Measurements from ENCODE around the gene ZNF778. TPM values are rescaled to one million over a fixed set of nuclear protein-coding genes. Genes with fewer than 3 reads are reported as not detected.

Gene ZNF778
- total RNA-seq, 1 experiment from 2014 or later: 16.4 TPM

- Histone ChIP-seq H3K56ac (ENCODE audit: insufficient read length, low read depth, low read length) (no peak overlapping the region), H3K79me1 (ENCODE audit: insufficient read depth, low read depth, low read length, poor library complexity, severe bottlenecking) (no peaks in the 10 kb centered on the region), H2BK12ac (ENCODE audit: insufficient read length, low read depth, low read length) (no peak overlapping the region), H3K9ac (ENCODE audit: extremely low read depth, insufficient read length, low read length) (no peak overlapping the region), H3K4me1 (ENCODE audit: insufficient read depth, low read length) (no peaks in the 10 kb centered on the region), H4K5ac (ENCODE audit: insufficient read length, low read depth, low read length) (no peak overlapping the region), H2BK15ac (ENCODE audit: low read depth, low read length) (no peak overlapping the region), H3K4me2 (ENCODE audit: insufficient read depth, insufficient read length, low read length) (no peak overlapping the region), H2AFZ (ENCODE audit: low read length) (no peak overlapping the region), H3K4ac (ENCODE audit: low read depth, low read length) (no peak overlapping the region), H2BK120ac (ENCODE audit: low read depth, low read length, poor library complexity, severe bottlenecking) (no peak overlapping the region), H2BK5ac (ENCODE audit: insufficient read length, low read length) (no peak overlapping the region), H3K18ac (ENCODE audit: insufficient read length, low read depth, low read length) (no peak overlapping the region), H2AK5ac (ENCODE audit: insufficient read length, low read length) (no peak overlapping the region), H2BK20ac (ENCODE audit: low read depth, low read length, poor library complexity, severe bottlenecking) (no peak overlapping the region), H3T11ph (ENCODE audit: low read length) (no peak overlapping the region), H3K9me3 (ENCODE audit: control insufficient read depth, low read depth, low read length) (no peaks in the 10 kb centered on the region), H4K8ac (replicated peaks; ENCODE audit: insufficient read length, low read depth, low read length) (no peak overlapping the region), H3K23ac (ENCODE audit: insufficient read length, low read depth, low read length) (no peak overlapping the region), H4K20me1 (ENCODE audit: control insufficient read depth, insufficient read depth, insufficient read length) (no peaks in the 10 kb centered on the region), H3K27ac (ENCODE audit: insufficient read length, low read depth, low read length) (no peak overlapping the region), H3K23me2 (ENCODE audit: insufficient read length, low read depth, low read length, poor library complexity, severe bottlenecking) (peaks cover 6% of the 10 kb centered on the region), H3K79me2 (ENCODE audit: insufficient read depth, low read length) (no peaks in the 10 kb centered on the region), H4K91ac (ENCODE audit: insufficient read length, low read depth, low read length) (no peak overlapping the region), H3K14ac (ENCODE audit: insufficient read depth, low read length) (no peak overlapping the region), H3K27me3 (ENCODE audit: insufficient read depth, low read length) (no peaks in the 10 kb centered on the region)
- WGBS (ENCODE audit: extremely low coverage, insufficient read length, low lambda C conversion rate): no CpG with 5 or more reads among the region's 13 CpGs
- TF ChIP-seq CTCF (conservative IDR thresholded peaks at IDR 0.05): no peak
- no peak for DNase-seq
- Mint-ChIP-seq H3K9me3 (no peaks in the 10 kb centered on the region), H3K36me3 (ENCODE audit: insufficient read depth in 1 of 3, low read depth in 3 of 3) (no peaks in the 10 kb centered on the region), H3K27me3 (ENCODE audit: low read depth) (peaks cover 18% of the 10 kb centered on the region), H3K4me3 (no peak overlapping the region), H3K4me1 (peaks cover 12 to 26% of the 10 kb centered on the region in 2 experiments), H3K27ac (no peak overlapping the region)
Observed at GRCh38 chr16:89172528-89173173, 44.9 kb upstream of the ZNF778 start.
